Mucosa of descending colon (tissue), 3 donors: ENCODE data around the gene FKBP8. TPM values are rescaled to one million over a fixed set of nuclear protein-coding genes. Genes with fewer than 3 reads are reported as not detected.

Experiments used
- ATAC-seq: fragments of 200-7000 bp; cut with Tn5 transposase; one replicate; pipeline ENCODE4 v1.9.1; 2020; ENCODE audit warnings: mild to moderate bottlenecking, moderate library complexity
- DNase-seq, 3 donors: peaks; one replicate each; pipeline ENCODE4 v3.0.0-alpha.2; 2020
- H3K36me3 ChIP-seq: fragments of 200-600 bp; one replicate; pipeline ENCODE4 v1.8.0; 2021; ENCODE audit warnings: low read depth, mild to moderate bottlenecking
- H3K4me1 ChIP-seq: fragments of 200-600 bp; one replicate; pipeline ENCODE4 v1.8.0; 2021; ENCODE audit warnings: low read depth, mild to moderate bottlenecking
- H3K4me3 ChIP-seq: fragments of 200-600 bp; one replicate; pipeline ENCODE4 v1.8.0; 2021; ENCODE audit warnings: mild to moderate bottlenecking
- H3K9me3 ChIP-seq: fragments of 200-600 bp; one replicate; pipeline ENCODE4 v1.8.0; 2021; ENCODE audit warnings: mild to moderate bottlenecking
- intact Hi-C, 2 donors: fragments of 100-400 bp; cut with DNase I in 1 of 2; cut with micrococcal nuclease in 1 of 2; formaldehyde crosslinking; loops; one replicate each; pipeline versions ENCODE4 v1.11.0 to v1.11.1; 2022; cut with DNase I, micrococcal nuclease
- total RNA-seq, 3 donors: library from RNA; stranded (reverse); fragmentation: NEBNext Ultra II Directional in 2 of 3; extraction: Animal tissue kit (Norgen Biotek cat#: 25700) in 2 of 3; gene quantifications; one replicate each; pipeline versions ENCODE4 v1.2.1 to v1.2.4, GENCODE V29; 2021 to 2023
- TF ChIP-seq, protein P1 (sequence below): fragments of 200-600 bp; IDR thresholded peaks from one replicate; pipeline ENCODE4 v1.8.0; 2022; ENCODE audit warnings: antibody characterized with exemption, mild to moderate bottlenecking
- donor health status: DM: no; HTN: no; CAD: no; lungs with moderate emphysema.
- donor health status: DM: no; HTN: no; CAD: no.
- donor health status: DM: no; HTN: yes; CAD: no.

Gene FKBP8
- total RNA-seq, 3 donors from 2014 or later = 152 to 256 (median 162) TPM

DNA sequence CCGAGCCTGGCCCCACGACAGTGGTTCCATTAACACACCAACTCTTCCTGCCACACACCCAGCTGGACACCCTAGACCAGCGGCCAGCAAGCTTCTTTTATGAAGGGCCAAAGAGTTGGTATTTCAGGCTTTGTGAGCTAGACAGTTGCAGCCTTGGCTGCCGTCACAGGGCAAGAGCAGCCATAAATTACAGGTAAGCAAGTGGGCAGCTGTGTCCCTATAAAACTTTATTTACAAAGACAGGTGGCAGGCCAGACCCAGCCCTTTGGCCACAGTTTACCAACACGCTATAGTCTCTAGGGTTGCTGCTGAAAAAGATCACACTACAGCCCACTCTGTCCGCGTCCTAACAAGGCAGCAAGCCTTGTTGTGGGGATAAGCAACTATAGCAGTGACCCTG is 34.8 kb downstream of the FKBP8 start:
- TF ChIP-seq, protein P1, sequence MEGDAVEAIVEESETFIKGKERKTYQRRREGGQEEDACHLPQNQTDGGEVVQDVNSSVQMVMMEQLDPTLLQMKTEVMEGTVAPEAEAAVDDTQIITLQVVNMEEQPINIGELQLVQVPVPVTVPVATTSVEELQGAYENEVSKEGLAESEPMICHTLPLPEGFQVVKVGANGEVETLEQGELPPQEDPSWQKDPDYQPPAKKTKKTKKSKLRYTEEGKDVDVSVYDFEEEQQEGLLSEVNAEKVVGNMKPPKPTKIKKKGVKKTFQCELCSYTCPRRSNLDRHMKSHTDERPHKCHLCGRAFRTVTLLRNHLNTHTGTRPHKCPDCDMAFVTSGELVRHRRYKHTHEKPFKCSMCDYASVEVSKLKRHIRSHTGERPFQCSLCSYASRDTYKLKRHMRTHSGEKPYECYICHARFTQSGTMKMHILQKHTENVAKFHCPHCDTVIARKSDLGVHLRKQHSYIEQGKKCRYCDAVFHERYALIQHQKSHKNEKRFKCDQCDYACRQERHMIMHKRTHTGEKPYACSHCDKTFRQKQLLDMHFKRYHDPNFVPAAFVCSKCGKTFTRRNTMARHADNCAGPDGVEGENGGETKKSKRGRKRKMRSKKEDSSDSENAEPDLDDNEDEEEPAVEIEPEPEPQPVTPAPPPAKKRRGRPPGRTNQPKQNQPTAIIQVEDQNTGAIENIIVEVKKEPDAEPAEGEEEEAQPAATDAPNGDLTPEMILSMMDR = no peak
- H3K36me3 ChIP-seq = no peaks in the 10 kb centered on the region
- intact Hi-C loops = no loop called here
- H3K4me3 ChIP-seq = no peak overlapping the region
- DNase-seq (no peak), ATAC-seq (peak; percentile 3)
- H3K4me1 ChIP-seq = peaks cover 72% of the 10 kb centered on the region
- no peaks in the 10 kb centered on the region for H3K9me3 ChIP-seq

DNA sequence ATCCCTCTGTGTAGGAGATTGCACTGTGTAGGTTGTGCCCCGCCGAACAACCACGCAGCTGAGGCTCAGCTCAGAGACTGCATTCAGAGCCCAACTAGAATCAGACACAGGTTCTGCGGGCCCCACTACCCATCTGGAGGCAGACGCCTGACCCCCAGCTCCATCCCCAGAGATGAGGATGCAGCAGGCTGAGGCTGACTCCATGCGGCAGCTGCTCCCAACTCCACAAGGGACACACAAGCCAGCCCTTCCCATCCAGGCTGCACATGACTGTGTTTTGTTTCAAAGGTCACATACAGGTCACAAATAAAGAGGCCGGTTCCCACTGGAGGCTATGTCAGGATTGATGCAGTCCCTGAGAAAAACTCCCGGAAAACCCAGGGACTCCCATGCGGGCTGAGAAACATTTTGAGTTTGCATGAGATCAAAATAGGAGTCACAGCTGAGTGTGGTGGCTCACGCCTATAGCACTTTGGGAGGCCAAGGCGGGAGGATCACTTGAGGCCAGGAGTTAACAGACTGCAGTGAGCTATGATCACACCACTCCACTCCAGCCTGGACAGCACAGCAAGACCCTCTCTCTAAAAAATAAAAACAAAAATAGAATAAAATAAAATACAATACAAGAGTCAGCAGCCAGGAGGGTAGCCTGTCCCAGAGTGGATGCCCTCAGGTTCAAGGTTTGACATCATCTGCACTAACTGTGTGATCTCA is 35.5 kb downstream of the FKBP8 start:
- intact Hi-C loops = no loop called here
- Histone ChIP-seq H3K4me1 (peaks cover 75% of the 10 kb centered on the region), H3K4me3 (no peak overlapping the region), H3K36me3 (no peaks in the 10 kb centered on the region), H3K9me3 (no peaks in the 10 kb centered on the region)
- TF ChIP-seq, protein P1 = no peak
- ATAC-seq = peak; percentile 16
- DNase-seq = peak in 1 of 3 donors; percentile 50

DNA sequence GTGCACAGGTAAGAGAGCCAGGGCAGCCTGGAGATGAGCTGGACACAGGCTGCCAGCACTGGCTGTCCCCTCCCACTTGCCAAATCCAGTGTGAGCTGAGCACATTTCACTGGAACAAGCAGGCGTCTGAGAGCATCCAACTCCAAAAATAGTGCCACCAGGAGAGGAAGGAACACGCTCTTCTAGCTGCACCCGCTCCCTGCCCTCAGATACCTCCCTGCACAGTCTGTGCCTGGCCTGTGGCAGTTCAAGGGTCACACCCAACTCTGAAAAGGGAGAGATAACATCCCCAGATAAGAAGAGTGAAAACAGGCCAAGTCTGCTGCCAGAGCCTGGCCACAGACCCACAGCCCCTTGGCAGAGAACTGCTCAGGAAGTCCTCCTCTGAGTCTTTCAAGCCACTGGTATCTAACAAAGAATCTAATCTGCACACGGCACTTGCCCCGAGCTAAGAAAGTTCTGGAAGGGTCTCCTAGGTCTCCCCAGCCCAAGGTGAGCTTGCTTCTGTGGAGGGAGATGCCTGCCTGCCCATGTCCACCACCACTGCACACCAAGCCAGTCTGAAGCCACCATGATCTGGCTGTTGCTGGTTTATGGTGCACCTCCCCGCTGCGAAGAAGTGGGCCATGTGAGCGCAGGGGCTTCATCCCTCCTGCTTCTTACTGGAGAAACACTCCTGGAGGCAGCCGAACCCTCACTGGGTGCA is 36.2 kb downstream of the FKBP8 start:
- H3K4me3 ChIP-seq = no peak overlapping the region
- no peaks in the 10 kb centered on the region for H3K9me3 ChIP-seq
- intact Hi-C loops = no loop called here
- peak; percentile 45 for ATAC-seq
- peaks cover 75% of the 10 kb centered on the region for H3K4me1 ChIP-seq
- TF ChIP-seq, protein P1 = no peak
- peak; percentile 55 to 69 (median 58) for DNase-seq
- H3K36me3 ChIP-seq = no peaks in the 10 kb centered on the region

DNA sequence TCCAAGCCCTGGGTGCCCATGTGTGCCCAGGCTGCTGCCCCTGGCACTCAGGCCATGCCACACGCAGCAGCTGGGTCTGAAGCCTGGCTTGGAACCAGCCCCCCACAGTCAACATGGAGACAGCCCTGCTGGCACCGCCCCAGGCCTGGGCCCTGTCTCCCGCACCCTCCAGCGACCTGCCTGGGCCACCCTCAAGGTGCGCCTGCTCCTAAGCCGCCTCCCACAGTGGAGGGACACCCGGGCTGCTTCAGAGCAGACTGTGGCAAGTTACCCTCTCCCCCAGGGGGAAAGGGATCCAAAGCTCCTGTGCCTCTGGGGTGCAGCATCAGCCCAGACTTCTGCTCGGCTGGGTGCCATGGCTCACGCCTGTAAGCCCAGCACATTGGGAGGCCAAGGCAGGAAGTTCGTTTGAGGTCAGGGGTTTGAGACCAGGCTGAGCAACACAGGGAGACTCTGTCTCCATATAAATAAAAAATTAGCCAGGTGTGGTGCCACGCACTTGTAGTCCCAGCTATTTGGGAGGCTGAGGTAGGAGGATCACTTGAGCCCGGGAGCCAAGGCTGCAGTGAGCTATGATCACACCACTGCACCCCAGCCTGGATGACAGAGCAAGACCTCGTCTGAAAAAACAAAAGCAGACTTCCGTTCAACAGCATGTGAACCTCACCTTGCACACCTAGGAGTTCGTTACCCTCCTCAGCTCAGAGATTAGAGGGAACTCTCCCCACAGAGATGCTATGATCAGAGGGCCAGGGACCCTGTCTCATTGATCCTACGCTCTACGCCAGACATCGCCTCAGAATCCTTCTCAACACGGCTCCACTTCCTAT is 37.1 kb downstream of the FKBP8 start:
- no peaks in the 10 kb centered on the region for H3K36me3 ChIP-seq
- TF ChIP-seq, protein P1 = no peak
- DNase-seq = peak in 2 of 3 donors; percentile 53 to 71
- intact Hi-C loops = no loop called here
- H3K4me1 ChIP-seq = peaks cover 75% of the 10 kb centered on the region
- ATAC-seq = no peak
- H3K4me3 ChIP-seq = no peak overlapping the region
- no peaks in the 10 kb centered on the region for H3K9me3 ChIP-seq

DNA sequence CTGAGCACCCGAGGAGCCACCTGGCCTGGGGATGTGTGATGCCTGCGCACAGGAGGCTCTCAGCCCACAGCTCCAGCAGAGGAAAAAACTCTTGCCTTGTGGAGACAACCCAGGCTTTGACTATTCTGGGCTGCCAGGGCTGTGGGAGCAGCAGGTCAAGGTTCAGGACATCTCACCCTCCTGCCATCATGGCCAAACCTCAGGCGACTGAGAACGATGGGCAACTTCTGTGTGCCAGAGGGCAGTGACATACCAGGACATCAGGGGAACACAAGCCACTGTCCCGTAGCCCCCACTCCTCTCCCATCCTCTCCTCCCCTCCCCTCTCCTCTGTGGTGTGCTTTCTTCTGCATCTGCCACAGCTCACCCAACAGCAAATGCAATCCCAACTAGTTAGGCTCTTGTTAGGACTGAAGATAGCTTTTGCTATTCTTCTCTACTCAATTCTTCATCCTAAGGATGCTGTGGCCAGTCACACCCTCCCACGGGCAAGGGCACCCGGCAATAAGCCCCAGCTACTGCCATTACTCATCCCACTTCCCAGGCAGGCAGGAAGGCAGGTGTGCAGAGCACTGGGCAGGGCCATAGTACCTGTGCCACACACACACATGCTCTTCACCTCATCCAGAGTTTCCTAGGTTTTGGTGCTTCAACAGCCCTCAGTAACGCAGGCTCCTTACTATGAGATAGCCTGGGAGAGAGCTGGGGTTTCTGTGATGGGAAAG is 38.3 kb downstream of the FKBP8 start:
- Histone ChIP-seq H3K36me3 (no peaks in the 10 kb centered on the region), H3K4me3 (no peak overlapping the region), H3K4me1 (peaks cover 76% of the 10 kb centered on the region), H3K9me3 (no peaks in the 10 kb centered on the region)
- intact Hi-C loops = no loop called here
- ATAC-seq (peak; percentile 60), DNase-seq (no peak)
- TF ChIP-seq, protein P1 = no peak
